ENCODE data around the gene GRIK4. TPM values are rescaled to one million over a fixed set of nuclear protein-coding genes. Genes with fewer than 3 reads are reported as not detected.

Gene GRIK4
- total RNA-seq, 3 donors from 2014 or later: 0.36 to 0.51 TPM; not detected in 1

GRCh38 chr11:120554766-120555432 lies 43.4 kb downstream of the GRIK4 start:
- ATAC-seq (no peak), DNase-seq (no peak)
- intact Hi-C loops (cut with DNase I, micrococcal nuclease): no loop called here

GRCh38 chr11:120555433-120555773 lies 43.9 kb downstream of the GRIK4 start:
- intact Hi-C loops (cut with DNase I, micrococcal nuclease): no loop called here
- no peak for TF ChIP-seq CTCF (IDR thresholded peaks at IDR 0.05)
- no peaks in the 10 kb centered on the region for H3K4me1 ChIP-seq (ENCODE audit: low read depth)
- H3K36me3 ChIP-seq (ENCODE audit: low read depth): no peaks in the 10 kb centered on the region
- ATAC-seq: no peak
- no peak overlapping the region for H3K4me3 ChIP-seq
- no peaks in the 10 kb centered on the region for H3K9me3 ChIP-seq
- no peak for DNase-seq

More at GRCh38 chr11:120554766-120555432, 43.4 kb downstream of the GRIK4 start:
- TF ChIP-seq CTCF (IDR thresholded peaks at IDR 0.05): no peak
- Histone ChIP-seq H3K36me3 (ENCODE audit: low read depth) (no peaks in the 10 kb centered on the region), H3K9me3 (no peaks in the 10 kb centered on the region), H3K4me1 (ENCODE audit: low read depth) (no peaks in the 10 kb centered on the region), H3K4me3 (no peak overlapping the region)

- TF ChIP-seq CTCF (IDR thresholded peaks at IDR 0.05): no peak
- Histone ChIP-seq H3K9me3 (no peaks in the 10 kb centered on the region), H3K4me1 (ENCODE audit: low read depth) (no peaks in the 10 kb centered on the region), H3K36me3 (ENCODE audit: low read depth) (no peaks in the 10 kb centered on the region), H3K4me3 (no peak overlapping the region)
- DNase-seq: no peak
- intact Hi-C loops (cut with DNase I, micrococcal nuclease): no loop called here
- ATAC-seq: no peak
These were observed 45.2 kb downstream of the GRIK4 start for GRCh38 chr11:120556797-120557196.

- H3K9me3 ChIP-seq: no peaks in the 10 kb centered on the region
- H3K4me3 ChIP-seq: no peak overlapping the region
- ATAC-seq (no peak), DNase-seq (no peak)
- intact Hi-C loops (cut with DNase I, micrococcal nuclease): no loop called here
- no peaks in the 10 kb centered on the region for H3K36me3 ChIP-seq (ENCODE audit: low read depth)
- no peaks in the 10 kb centered on the region for H3K4me1 ChIP-seq (ENCODE audit: low read depth)
- TF ChIP-seq CTCF (IDR thresholded peaks at IDR 0.05): no peak
These were observed 47.3 kb downstream of the GRIK4 start for GRCh38 chr11:120558744-120559431.

GRCh38 chr11:120561286-120561685 lies 49.7 kb downstream of the GRIK4 start:
- no peak for TF ChIP-seq CTCF (IDR thresholded peaks at IDR 0.05)
- Histone ChIP-seq H3K9me3 (no peaks in the 10 kb centered on the region), H3K36me3 (ENCODE audit: low read depth) (no peaks in the 10 kb centered on the region), H3K4me1 (ENCODE audit: low read depth) (peaks cover 9% of the 10 kb centered on the region), H3K4me3 (no peak overlapping the region)
- DNase-seq (no peak), ATAC-seq (no peak)
- intact Hi-C loops (cut with DNase I, micrococcal nuclease): no loop called here

Measured in mucosa of descending colon (tissue), 3 donors.